ENCODE results near the gene CBX5.
A peak's percentile ranks its signal among the peaks of the same experiment; 100 is the strongest.
"Not testable (repeated sequence)": the region's sequence is repeated elsewhere in the genome, so short reads cannot be mapped to it uniquely, and the experiment has no call there.

CBX5 gene

GRCh38 chr12:54227927-54228326, 52.0 kb downstream of the CBX5 start:
- H4K12ac ChIP-seq (ENCODE audit: low read depth, low read length); H2BK120ac ChIP-seq (ENCODE audit: insufficient read depth, low read length, poor library complexity); H3K9ac ChIP-seq (ENCODE audit: low read length); H3K4me3 ChIP-seq (ENCODE audit: low read depth, low read length); H3K79me2 ChIP-seq (ENCODE audit: control insufficient read depth, insufficient read depth, low read length, poor library complexity); H3K27ac ChIP-seq (ENCODE audit: low read depth, low read length); H4K91ac ChIP-seq (ENCODE audit: low read depth, low read length); H2AFZ ChIP-seq (ENCODE audit: insufficient read depth, low read length, poor library complexity); H3K4me1 ChIP-seq (ENCODE audit: control insufficient read depth in 1 of 2, insufficient read depth in 2 of 2, low read length in 2 of 2); H3K18ac ChIP-seq (ENCODE audit: low read length); H3K14ac ChIP-seq (ENCODE audit: low read length); DNase-seq; H4K8ac ChIP-seq (ENCODE audit: low read depth, low read length); H3K23ac ChIP-seq (ENCODE audit: low read length); H3K4ac ChIP-seq (ENCODE audit: low read depth, low read length); H2BK5ac ChIP-seq (ENCODE audit: low read depth, low read length, poor library complexity); H3K27me3 ChIP-seq (ENCODE audit: insufficient read depth, low read length); H2BK12ac ChIP-seq (ENCODE audit: low read length); H3K4me2 ChIP-seq (ENCODE audit: low read length); H2AK5ac ChIP-seq (ENCODE audit: low read length); H3K36me3 ChIP-seq (ENCODE audit: control insufficient read depth in 1 of 2, insufficient read depth in 2 of 2, low read length in 2 of 2); H3K9me3 ChIP-seq (ENCODE audit: insufficient read depth, low read depth, low read length); H3K79me1 ChIP-seq (ENCODE audit: low read length): not testable (repeated sequence)
- no CpG with 5 or more reads among the region's 6 CpGs for WGBS (ENCODE audit: extremely low coverage, insufficient coverage, insufficient read length)

- no peaks in the 10 kb centered on the region for H3K27me3 ChIP-seq (ENCODE audit: insufficient read depth, low read length)
- no peak overlapping the region for H3K14ac ChIP-seq (ENCODE audit: low read length)
- no peak overlapping the region for H3K4me2 ChIP-seq (ENCODE audit: low read length)
- no CpG with 5 or more reads among the region's 4 CpGs for WGBS (ENCODE audit: extremely low coverage, insufficient coverage, insufficient read length)
- H2AFZ ChIP-seq (ENCODE audit: insufficient read depth, low read length, poor library complexity) = no peak overlapping the region
- no peaks in the 10 kb centered on the region for H3K36me3 ChIP-seq (ENCODE audit: control insufficient read depth in 1 of 2, insufficient read depth in 2 of 2, low read length in 2 of 2)
- H2BK120ac ChIP-seq (ENCODE audit: insufficient read depth, low read length, poor library complexity) = no peak overlapping the region
- H3K27ac ChIP-seq (ENCODE audit: low read depth, low read length) = no peak overlapping the region
- H3K4ac ChIP-seq (ENCODE audit: low read depth, low read length) = no peak overlapping the region
- H3K9ac ChIP-seq (ENCODE audit: low read length) = no peak overlapping the region
- H4K12ac ChIP-seq (ENCODE audit: low read depth, low read length) = no peak overlapping the region
- H3K79me2 ChIP-seq (ENCODE audit: control insufficient read depth, insufficient read depth, low read length, poor library complexity) = no peaks in the 10 kb centered on the region
- H2BK5ac ChIP-seq (ENCODE audit: low read depth, low read length, poor library complexity) = no peak overlapping the region
- no peak overlapping the region for H4K8ac ChIP-seq (ENCODE audit: low read depth, low read length)
- no peak overlapping the region for H3K4me3 ChIP-seq (ENCODE audit: low read depth, low read length)
- H2BK12ac ChIP-seq (ENCODE audit: low read length) = no peak overlapping the region
- H4K91ac ChIP-seq (ENCODE audit: low read depth, low read length) = no peak overlapping the region
- DNase-seq = no peak
- no peaks in the 10 kb centered on the region for H3K79me1 ChIP-seq (ENCODE audit: low read length)
- no peak overlapping the region for H3K18ac ChIP-seq (ENCODE audit: low read length)
- no peaks in the 10 kb centered on the region for H3K9me3 ChIP-seq (ENCODE audit: insufficient read depth, low read depth, low read length)
- no peak overlapping the region for H3K23ac ChIP-seq (ENCODE audit: low read length)
- no peak overlapping the region for H2AK5ac ChIP-seq (ENCODE audit: low read length)
- H3K4me1 ChIP-seq (ENCODE audit: control insufficient read depth in 1 of 2, insufficient read depth in 2 of 2, low read length in 2 of 2) = peaks cover 0 to 3% of the 10 kb centered on the region in 2 experiments
These were observed 52.5 kb downstream of the CBX5 start for GRCh38 chr12:54227376-54227775.

GRCh38 chr12:54225666-54226065, 54.3 kb downstream of the CBX5 start:
- Histone ChIP-seq H3K4ac (ENCODE audit: low read depth, low read length) (no peak overlapping the region), H2BK5ac (ENCODE audit: low read depth, low read length, poor library complexity) (no peak overlapping the region), H3K18ac (ENCODE audit: low read length) (no peak overlapping the region), H3K4me3 (ENCODE audit: low read depth, low read length) (no peak overlapping the region), H3K4me1 (ENCODE audit: control insufficient read depth in 1 of 2, insufficient read depth in 2 of 2, low read length in 2 of 2) (peaks cover 0 to 3% of the 10 kb centered on the region in 2 experiments), H2AK5ac (ENCODE audit: low read length) (no peak overlapping the region), H3K36me3 (ENCODE audit: control insufficient read depth in 1 of 2, insufficient read depth in 2 of 2, low read length in 2 of 2) (no peaks in the 10 kb centered on the region), H2BK120ac (ENCODE audit: insufficient read depth, low read length, poor library complexity) (no peak overlapping the region), H4K91ac (ENCODE audit: low read depth, low read length) (no peak overlapping the region), H3K23ac (ENCODE audit: low read length) (no peak overlapping the region), H3K27ac (ENCODE audit: low read depth, low read length) (no peak overlapping the region), H4K8ac (ENCODE audit: low read depth, low read length) (no peak overlapping the region), H3K14ac (ENCODE audit: low read length) (no peak overlapping the region), H3K27me3 (ENCODE audit: insufficient read depth, low read length) (no peaks in the 10 kb centered on the region), H3K79me1 (ENCODE audit: low read length) (no peaks in the 10 kb centered on the region), H2BK12ac (ENCODE audit: low read length) (no peak overlapping the region), H3K9ac (ENCODE audit: low read length) (no peak overlapping the region), H3K4me2 (ENCODE audit: low read length) (no peak overlapping the region), H3K79me2 (ENCODE audit: control insufficient read depth, insufficient read depth, low read length, poor library complexity) (no peaks in the 10 kb centered on the region), H4K12ac (ENCODE audit: low read depth, low read length) (no peak overlapping the region), H3K9me3 (ENCODE audit: insufficient read depth, low read depth, low read length) (no peaks in the 10 kb centered on the region), H2AFZ (ENCODE audit: insufficient read depth, low read length, poor library complexity) (no peak overlapping the region)
- no peak for DNase-seq
- WGBS (ENCODE audit: extremely low coverage, insufficient coverage, insufficient read length) = no CpG with 5 or more reads among the region's 1 CpG

GRCh38 chr12:54222609-54223008, 57.3 kb downstream of the CBX5 start:
- no peak overlapping the region for H3K4me3 ChIP-seq (ENCODE audit: low read depth, low read length)
- no CpG with 5 or more reads among the region's 1 CpG for WGBS (ENCODE audit: extremely low coverage, insufficient coverage, insufficient read length)
- H2BK12ac ChIP-seq (ENCODE audit: low read length) = no peak overlapping the region
- peaks cover 5% of the 10 kb centered on the region for H3K27me3 ChIP-seq (ENCODE audit: insufficient read depth, low read length)
- no peaks in the 10 kb centered on the region for H3K79me1 ChIP-seq (ENCODE audit: low read length)
- H3K79me2 ChIP-seq (ENCODE audit: control insufficient read depth, insufficient read depth, low read length, poor library complexity) = no peaks in the 10 kb centered on the region
- no peak overlapping the region for H3K4me2 ChIP-seq (ENCODE audit: low read length)
- H3K4me1 ChIP-seq (ENCODE audit: control insufficient read depth in 1 of 2, insufficient read depth in 2 of 2, low read length in 2 of 2) = peaks cover 5 to 7% of the 10 kb centered on the region in 2 experiments
- H3K9ac ChIP-seq (ENCODE audit: low read length) = no peak overlapping the region
- no peak overlapping the region for H2BK5ac ChIP-seq (ENCODE audit: low read depth, low read length, poor library complexity)
- H2BK120ac ChIP-seq (ENCODE audit: insufficient read depth, low read length, poor library complexity) = no peak overlapping the region
- no peaks in the 10 kb centered on the region for H3K36me3 ChIP-seq (ENCODE audit: control insufficient read depth in 1 of 2, insufficient read depth in 2 of 2, low read length in 2 of 2)
- H2AFZ ChIP-seq (ENCODE audit: insufficient read depth, low read length, poor library complexity) = no peak overlapping the region
- no peak overlapping the region for H3K27ac ChIP-seq (ENCODE audit: low read depth, low read length)
- H2AK5ac ChIP-seq (ENCODE audit: low read length) = no peak overlapping the region
- no peak overlapping the region for H4K12ac ChIP-seq (ENCODE audit: low read depth, low read length)
- H3K9me3 ChIP-seq (ENCODE audit: insufficient read depth, low read depth, low read length) = no peaks in the 10 kb centered on the region
- no peak overlapping the region for H4K91ac ChIP-seq (ENCODE audit: low read depth, low read length)
- H3K14ac ChIP-seq (ENCODE audit: low read length) = no peak overlapping the region
- no peak overlapping the region for H4K8ac ChIP-seq (ENCODE audit: low read depth, low read length)
- no peak overlapping the region for H3K4ac ChIP-seq (ENCODE audit: low read depth, low read length)
- H3K23ac ChIP-seq (ENCODE audit: low read length) = no peak overlapping the region
- peak in 1 of 2 donors; percentile 57 for DNase-seq
- H3K18ac ChIP-seq (ENCODE audit: low read length) = no peak overlapping the region
